G401 (cell line): ENCODE data around the gene BHLHA15. TPM values are rescaled to one million over a fixed set of nuclear protein-coding genes. Genes with fewer than 3 reads are reported as not detected.

Experiments
- DNase-seq: peaks from one replicate; pipeline ENCODE4 v3.0.0-alpha.2; 2015; ENCODE audit warnings: low spot score
- in situ Hi-C: cut with HindIII; loops from 2 replicates; pipeline ENCODE4 v1.10.0; 2016; ENCODE audit warnings: low sequenced_read_pairs, mixed read lengths
- total RNA-seq: library from RNA; depleted of rRNA; stranded (reverse); fragments of >200 nt; shearing (Covaris generic); gene quantifications from 2 replicates; pipeline ENCODE4 v1.2.3, GENCODE V29; 2014

The BHLHA15 gene
- total RNA-seq, 1 experiment from 2014 or later = not detected

DNA sequence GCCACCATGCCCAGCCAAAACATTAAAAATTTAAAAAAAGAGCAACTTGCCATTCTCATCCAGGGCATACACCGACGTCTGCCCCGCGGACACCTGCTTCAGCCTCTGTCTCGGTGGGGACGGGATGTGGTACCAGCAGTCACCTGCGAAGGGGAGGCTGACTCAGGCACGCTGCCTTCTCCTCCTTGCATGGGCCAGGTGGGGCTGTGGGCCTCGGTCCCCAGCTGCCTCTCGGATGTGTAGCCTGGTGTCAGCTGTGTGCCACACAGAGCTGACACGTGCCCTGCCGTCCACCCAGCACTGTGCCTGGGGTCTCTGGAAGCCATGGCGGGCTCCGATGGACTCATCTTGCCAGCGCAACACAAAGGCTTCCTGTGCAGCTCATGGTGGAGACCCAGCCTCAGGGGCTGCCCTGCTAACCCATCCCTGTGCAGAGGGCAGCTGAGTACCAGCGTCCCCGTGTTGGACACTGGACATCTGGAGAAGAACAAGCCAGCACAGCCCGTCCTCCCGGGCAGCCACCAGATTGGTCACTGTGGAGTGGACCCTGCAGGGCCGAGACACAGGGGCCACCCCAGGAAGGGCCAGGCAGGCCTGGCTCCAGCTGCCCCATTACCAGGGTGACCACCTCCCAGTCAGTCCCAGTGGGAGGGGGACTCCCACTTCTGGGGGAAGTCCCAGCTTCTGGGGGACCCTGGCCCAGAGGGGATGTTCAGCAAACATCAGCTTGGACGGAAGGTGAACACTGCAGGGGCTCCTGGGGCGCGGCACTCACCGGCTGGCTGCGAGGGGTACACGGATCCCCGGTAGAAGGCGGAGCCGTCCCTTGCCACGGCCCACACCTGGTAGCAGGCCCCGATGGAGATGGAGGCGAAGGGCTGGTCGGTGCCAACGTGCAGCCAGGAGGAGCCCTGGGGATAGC lies 10.6 kb downstream of the BHLHA15 start:
- in situ Hi-C loops = no loop called here
- no peak for DNase-seq

GRCh38 chr7:98222533-98223195 lies 11.4 kb downstream of the BHLHA15 start:
- no peak for DNase-seq
- in situ Hi-C loops = no loop called here

DNA sequence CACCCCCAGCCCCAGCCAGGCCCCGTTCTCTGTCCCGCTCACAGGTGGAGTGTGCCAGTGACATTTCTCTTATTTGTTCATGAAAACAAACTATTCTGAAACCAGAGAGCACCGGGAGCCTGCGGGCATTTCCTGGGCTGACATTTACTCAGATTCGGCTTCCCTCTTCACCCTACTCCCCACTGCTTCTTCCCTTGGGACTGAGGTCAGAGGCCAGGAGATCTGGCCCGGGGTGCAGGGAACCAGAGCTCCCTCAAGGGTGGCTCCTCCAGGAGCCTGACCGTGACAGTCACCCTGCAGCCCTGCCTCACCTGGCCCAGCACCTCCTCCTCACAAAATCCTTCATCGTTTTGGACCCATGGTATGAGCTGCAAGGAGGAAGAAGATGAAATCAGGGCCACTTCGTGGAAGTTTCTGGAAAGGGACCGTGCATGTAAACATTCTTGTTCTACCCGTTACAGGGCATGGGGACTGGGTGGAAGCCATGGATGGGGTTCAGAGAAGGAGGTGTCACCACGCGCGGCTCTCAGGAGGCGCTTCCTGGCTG lies 12.2 kb downstream of the BHLHA15 start:
- DNase-seq = no peak
- in situ Hi-C loops = no loop called here

GRCh38 chr7:98223898-98224700 lies 12.9 kb downstream of the BHLHA15 start:
- in situ Hi-C loops = no loop called here
- no peak for DNase-seq

GRCh38 chr7:98224701-98225181 lies 13.5 kb downstream of the BHLHA15 start:
- DNase-seq = no peak
- in situ Hi-C loops = no loop called here

GRCh38 chr7:98225913-98226614 lies 14.8 kb downstream of the BHLHA15 start:
- no peak for DNase-seq
- in situ Hi-C loops = no loop called here

GRCh38 chr7:98227939-98228338 lies 16.7 kb downstream of the BHLHA15 start:
- DNase-seq = peak; percentile 3
- in situ Hi-C loops = no loop called here

DNA sequence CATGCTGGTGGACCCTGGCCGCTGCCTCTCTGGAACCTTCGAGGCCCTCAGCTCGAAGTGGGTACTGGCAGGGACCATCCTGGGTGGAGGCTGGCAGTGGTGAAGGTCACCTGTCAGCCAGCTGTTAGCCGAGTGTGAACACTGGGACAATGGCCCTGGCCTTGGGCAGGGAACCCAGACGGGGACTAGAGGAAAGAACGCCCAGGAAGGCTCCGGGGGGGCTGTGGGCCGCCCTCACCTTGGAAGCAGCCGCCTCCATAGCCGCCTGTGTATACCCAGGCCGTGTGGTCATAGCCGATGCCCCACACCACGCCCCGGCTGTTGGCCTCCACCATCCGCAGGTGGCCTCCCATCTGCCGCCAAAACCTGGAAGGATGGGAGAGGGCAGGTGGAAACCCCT lies 17.6 kb downstream of the BHLHA15 start:
- in situ Hi-C loops = no loop called here

DNA sequence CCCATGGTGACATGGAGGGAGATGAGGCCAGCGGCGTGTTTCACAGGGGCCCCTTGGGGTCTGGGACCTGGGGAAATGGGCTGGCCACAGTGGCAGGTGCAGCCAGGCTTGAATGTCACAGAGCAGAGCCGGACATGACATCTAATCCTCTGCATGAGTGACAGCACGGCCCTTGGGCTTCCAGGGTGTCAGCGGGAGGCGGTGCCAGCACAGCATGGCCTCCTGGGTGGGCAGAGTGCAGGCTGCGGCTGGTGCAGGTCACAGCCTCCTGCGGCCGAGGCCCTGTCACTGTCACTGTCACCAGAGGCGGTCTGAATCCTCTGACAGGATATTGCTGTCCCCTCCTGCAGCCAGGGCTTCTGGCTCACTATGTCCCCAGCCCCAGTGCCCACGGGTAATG lies 18.2 kb downstream of the BHLHA15 start:
- DNase-seq = no peak
- in situ Hi-C loops = no loop called here

More for the DNA sequence above, 17.6 kb downstream of the BHLHA15 start:
- DNase-seq = no peak

- no peak for DNase-seq
- in situ Hi-C loops = no loop called here
Measured at GRCh38 chr7:98229991-98230745, 18.9 kb downstream of the BHLHA15 start.

DNA sequence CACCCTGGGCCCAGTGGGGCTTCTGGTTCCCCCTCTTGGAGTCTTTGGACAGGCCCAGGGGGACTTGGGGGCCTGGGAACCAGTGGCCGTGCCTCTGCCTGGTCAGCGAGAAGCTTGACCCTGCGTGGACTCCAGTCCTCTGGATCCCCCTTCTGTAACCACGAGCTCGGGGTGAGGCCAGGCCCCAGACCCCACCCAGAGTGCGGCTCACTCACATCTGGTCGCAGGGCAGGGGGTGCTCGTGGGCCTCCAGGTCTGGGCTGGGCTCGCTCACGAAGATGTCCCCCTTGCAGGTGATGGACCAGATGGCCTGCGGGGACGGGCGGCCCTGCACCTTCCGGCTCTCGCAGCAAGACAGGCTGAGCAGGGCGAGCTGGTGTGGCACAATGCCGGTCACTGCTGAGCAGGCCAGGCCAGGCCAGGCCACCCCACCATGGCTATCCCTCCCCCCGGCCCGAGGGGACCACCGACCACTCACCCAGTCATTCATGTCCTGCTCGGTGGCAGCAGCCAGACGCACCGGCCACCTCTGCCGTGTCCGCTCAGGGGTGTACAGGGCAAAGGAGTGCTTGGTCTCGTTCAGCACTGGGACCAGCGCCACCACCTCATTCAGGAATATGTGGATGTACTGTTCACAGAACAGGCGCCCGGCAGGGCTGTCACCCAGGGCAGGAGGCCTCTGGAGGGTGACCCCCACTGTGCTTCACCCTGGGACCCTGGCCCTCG lies 19.7 kb downstream of the BHLHA15 start:
- in situ Hi-C loops = no loop called here
- DNase-seq = no peak

- in situ Hi-C loops = no loop called here
- no peak for DNase-seq
Measured at GRCh38 chr7:98231493-98232262, 20.4 kb downstream of the BHLHA15 start.

DNA sequence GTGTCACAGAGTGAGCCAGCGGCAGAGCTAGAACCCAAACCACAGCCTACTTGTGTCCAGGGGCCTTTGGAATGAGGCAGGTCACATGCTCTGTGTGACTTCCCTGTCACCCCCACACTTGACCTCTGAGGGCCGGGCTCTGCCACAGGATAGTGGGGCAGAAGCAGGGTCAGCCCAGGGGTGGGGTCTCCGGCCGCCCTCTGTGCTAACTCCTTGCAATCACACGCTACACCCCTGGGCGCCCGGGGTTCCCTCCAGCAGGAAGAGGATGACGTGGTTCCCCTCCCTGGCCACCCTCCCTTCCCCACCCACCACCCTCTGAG lies 21.0 kb downstream of the BHLHA15 start:
- no peak for DNase-seq
- in situ Hi-C loops = no loop called here

- no peak for DNase-seq
- in situ Hi-C loops = no loop called here
Measured at GRCh38 chr7:98232799-98233198, 21.6 kb downstream of the BHLHA15 start.

DNA sequence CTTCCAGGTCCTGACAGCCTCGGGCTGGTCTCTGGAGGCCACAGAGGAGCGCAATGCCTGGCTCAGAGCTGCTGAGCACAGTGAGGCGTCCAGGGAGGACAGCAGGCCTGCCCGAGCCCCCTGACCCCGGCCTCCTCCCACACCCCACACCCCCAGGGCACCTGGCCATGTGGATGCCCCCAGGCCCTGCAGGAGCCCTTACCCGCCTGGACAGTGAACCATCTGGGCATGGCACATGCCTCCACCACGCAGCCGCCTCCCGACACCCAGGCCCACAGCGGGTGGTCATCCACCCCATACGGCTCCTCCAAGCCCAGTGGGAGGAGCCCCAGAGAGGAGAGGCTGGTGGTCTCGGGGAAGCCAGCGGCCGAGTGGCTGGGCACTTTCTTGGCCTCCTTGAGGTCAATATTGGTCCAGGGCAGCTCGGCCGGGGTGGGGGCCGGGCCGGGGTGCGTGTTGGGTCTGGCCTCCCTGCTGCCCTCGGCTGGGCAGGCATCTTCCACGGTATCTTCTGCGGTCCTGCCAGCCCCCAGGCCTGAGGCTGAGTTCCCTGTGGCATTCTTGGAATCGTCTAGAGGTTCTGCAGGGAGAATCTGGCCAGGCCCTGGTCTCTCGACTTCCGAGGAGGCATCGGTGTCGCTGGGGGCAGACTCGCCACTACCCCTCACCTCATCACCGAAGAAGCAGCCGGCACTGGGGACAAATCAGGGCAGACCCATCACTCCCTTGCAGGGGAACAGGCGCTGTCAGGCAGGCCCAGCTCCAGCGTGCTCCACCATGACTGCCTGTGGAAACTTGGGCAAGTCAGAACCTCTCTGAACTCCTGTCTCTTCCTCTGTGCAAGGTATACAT lies 22.2 kb downstream of the BHLHA15 start:
- DNase-seq = no peak
- in situ Hi-C loops = no loop called here
